ENCODE data around the gene PGAM2.

PGAM2 gene

GRCh38 chr7:44060948-44061644, 4.3 kb downstream of the PGAM2 start:
- no peak for TF ChIP-seq REST (IDR thresholded peaks at IDR 0.05; ENCODE audit: insufficient read depth in 1 of 2, low read depth in 2 of 2, low read length in 2 of 2)
- TF ChIP-seq TAF1 (IDR thresholded peaks at IDR 0.05; ENCODE audit: borderline replicate concordance, insufficient read depth, low read length): no peak
- TF ChIP-seq SIN3A (IDR thresholded peaks at IDR 0.05; ENCODE audit: borderline replicate concordance, insufficient read depth, low read length): no peak
- no peak for TF ChIP-seq FOXP2 (optimal IDR thresholded peaks at IDR 0.05; ENCODE audit: borderline replicate concordance, extremely low read depth, extremely low read length, insufficient read depth)
- no peak for TF ChIP-seq POLR2AphosphoS5 (IDR thresholded peaks at IDR 0.05; ENCODE audit: low read depth, low read length)

DNA sequence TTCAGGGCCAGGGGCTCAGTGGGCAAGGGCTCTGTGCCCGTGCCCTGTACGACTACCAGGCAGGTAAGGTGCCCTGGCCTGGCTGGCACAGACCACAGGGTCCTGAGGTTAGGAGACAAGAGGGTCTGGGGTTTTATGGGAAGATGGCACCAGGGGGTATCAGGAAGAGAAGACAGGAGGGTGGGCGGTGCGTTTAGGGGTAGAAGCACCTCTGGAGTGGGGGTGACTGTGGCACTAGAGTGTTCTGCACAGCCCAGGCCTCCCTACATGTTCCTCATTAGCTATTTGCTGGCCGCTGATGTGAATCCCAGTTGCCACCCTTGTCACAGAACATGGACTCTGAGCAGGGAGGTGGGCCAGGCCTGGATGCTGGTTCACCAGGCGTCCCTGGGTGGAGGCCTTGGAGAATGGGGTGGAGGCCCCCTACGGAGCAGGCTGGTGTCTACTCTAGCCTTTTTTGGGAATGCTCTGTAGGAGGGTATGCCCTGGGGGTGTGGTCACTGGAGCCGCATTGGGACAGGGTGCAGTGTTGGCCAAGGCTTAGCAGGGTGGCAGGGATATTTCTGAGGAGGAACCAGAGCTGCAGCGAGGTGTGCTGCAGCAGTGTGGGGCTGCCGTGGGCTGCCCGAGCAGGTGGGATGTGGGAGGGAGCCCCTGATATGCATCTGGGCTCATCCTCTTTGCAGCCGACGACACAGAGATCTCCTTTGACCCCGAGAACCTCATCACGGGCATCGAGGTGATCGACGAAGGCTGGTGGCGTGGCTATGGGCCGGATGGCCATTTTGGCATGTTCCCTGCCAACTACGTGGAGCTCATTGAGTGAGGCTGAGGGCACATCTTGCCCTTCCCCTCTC, 5.0 kb downstream of the PGAM2 start:
- TF ChIP-seq TAF1 (IDR thresholded peaks at IDR 0.05; ENCODE audit: borderline replicate concordance, insufficient read depth, low read length) (no peak), POLR2AphosphoS5 (IDR thresholded peaks at IDR 0.05; ENCODE audit: low read depth, low read length) (no peak), REST (IDR thresholded peaks at IDR 0.05; ENCODE audit: insufficient read depth in 1 of 2, low read depth in 2 of 2, low read length in 2 of 2) (no peak), FOXP2 (optimal IDR thresholded peaks at IDR 0.05; ENCODE audit: borderline replicate concordance, extremely low read depth, extremely low read length, insufficient read depth) (no peak), SIN3A (IDR thresholded peaks at IDR 0.05; ENCODE audit: borderline replicate concordance, insufficient read depth, low read length) (no peak)

GRCh38 chr7:44059219-44060090, 5.9 kb downstream of the PGAM2 start:
- TF ChIP-seq TAF1 (IDR thresholded peaks at IDR 0.05; ENCODE audit: borderline replicate concordance, insufficient read depth, low read length) (no peak), FOXP2 (optimal IDR thresholded peaks at IDR 0.05; ENCODE audit: borderline replicate concordance, extremely low read depth, extremely low read length, insufficient read depth) (no peak)

DNA sequence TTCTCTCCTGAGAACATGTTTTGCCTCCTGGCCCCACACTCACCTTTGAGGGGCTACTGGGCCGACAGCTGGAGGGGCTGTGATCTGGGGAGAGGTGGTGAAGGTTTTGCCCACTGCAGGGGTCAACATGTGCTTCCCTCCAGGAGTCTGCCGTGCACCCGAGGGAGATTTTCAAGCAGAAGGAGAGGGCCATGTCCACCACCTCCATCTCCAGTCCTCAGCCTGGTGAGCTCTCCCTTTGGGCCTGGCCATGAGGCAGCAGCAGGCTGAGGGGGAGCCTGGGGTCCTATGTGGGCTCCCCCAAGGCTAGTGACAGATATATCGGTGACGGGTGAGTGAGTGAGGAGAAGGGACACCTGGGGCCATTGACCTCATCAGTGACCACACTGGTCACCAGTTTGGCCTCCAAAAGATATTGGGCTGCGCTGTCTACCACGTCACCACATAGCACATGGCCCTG, 6.6 kb downstream of the PGAM2 start:
- no peak for TF ChIP-seq FOXP2 (optimal IDR thresholded peaks at IDR 0.05; ENCODE audit: borderline replicate concordance, extremely low read depth, extremely low read length, insufficient read depth)
- no peak for TF ChIP-seq SIN3A (IDR thresholded peaks at IDR 0.05; ENCODE audit: borderline replicate concordance, insufficient read depth, low read length)
- no peak for TF ChIP-seq POLR2AphosphoS5 (IDR thresholded peaks at IDR 0.05; ENCODE audit: low read depth, low read length)

- TF ChIP-seq TAF1 (IDR thresholded peaks at IDR 0.05; ENCODE audit: borderline replicate concordance, insufficient read depth, low read length) (no peak), REST (IDR thresholded peaks at IDR 0.05; ENCODE audit: insufficient read depth in 1 of 2, low read depth in 2 of 2, low read length in 2 of 2) (no peak), POLR2AphosphoS5 (IDR thresholded peaks at IDR 0.05; ENCODE audit: low read depth, low read length) (no peak), SIN3A (IDR thresholded peaks at IDR 0.05; ENCODE audit: borderline replicate concordance, insufficient read depth, low read length) (no peak), FOXP2 (optimal IDR thresholded peaks at IDR 0.05; ENCODE audit: borderline replicate concordance, extremely low read depth, extremely low read length, insufficient read depth) (no peak)
Measured at GRCh38 chr7:44057849-44058758, 7.3 kb downstream of the PGAM2 start.

All from PFSK-1 (cell line).